Measurements from ENCODE around the gene GNAT1.
"Not testable (repeated sequence)": the region's sequence is repeated elsewhere in the genome, so short reads cannot be mapped to it uniquely, and the experiment has no call there.

Gene GNAT1

DNA sequence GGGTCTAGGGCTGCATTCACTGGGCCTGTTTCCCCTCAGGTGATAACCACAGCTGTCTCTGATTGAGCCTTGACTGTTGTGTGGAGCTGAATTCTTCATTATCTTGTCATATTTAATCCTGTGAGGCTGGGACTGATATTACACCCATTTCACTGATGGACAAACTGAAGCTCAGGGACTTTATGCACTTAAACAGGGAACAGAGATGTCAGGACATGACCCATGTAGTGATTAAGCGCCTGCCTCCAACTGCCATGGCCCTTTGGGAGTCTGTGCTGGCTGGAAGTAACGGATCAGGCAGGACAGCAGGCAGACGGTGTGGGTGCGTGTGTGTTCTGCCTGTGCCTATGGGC lies 52.1 kb downstream of the GNAT1 start:
- no peak for DNase-seq

- DNase-seq = not testable (repeated sequence)
These were observed 53.4 kb downstream of the GNAT1 start for GRCh38 chr3:50244813-50245212.

GRCh38 chr3:50245251-50245745 lies 53.9 kb downstream of the GNAT1 start:
- DNase-seq = no peak

DNA sequence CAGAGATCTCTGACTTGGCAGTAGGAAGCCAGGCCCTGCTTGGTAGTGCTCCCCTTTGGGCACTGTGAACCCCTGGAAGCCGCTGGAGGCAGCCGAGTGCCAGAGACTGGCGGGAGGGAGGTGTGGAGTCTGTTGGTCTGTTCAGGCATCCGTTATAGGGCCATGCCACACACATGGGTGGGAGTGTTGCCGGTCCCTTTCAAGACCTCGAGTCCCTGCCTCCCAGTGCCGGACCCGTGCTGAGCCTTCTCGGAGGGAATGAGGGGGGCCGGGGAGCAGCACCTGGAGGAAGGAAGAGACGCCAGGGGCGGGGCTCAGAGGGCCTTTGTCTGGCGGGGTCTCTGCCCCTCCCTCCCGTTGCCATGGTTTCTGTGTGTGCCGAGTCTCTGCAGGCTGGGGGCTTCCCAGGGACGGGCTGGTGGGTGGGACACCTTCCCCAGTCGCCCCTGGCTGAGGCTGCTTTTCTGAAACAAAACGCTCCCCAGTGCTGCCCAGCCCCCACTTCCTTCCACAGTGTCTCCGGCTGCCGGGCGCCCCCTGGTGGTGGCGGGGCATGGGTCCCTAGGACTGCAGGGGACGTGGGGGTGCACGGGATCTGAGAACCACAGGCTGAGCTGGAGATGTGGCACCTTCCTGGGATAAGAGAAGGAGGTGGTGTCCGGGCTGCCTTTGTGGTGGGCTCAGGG lies 54.6 kb downstream of the GNAT1 start:
- no peak for DNase-seq

- DNase-seq = no peak
These were observed 55.1 kb downstream of the GNAT1 start for GRCh38 chr3:50246517-50246954.

All from NCI-H446 treated with DMSO at 0.1 percent for 48 hours (cell line).